Body of pancreas (tissue), 4 donors: Measurements from ENCODE around the gene PRSS57. TPM values are rescaled to one million over a fixed set of nuclear protein-coding genes. Genes with fewer than 3 reads are reported as not detected.

ENCODE experiments used
- ATAC-seq: fragments of 150-250 bp; one replicate; pipeline ENCODE4 v1.9.1; 2016
- DNase-seq, 4 donors: peaks; one replicate each; pipeline ENCODE4 v3.0.0-alpha.2; 2019
- H3K27ac ChIP-seq, 4 donors: fragments of 200-600 bp; sonication (generic); 1 replicate in 3 of 4; 2 replicates in 1 of 4; pipeline versions ENCODE4 v1.5.1 to v1.6.1; 2016 to 2019; ENCODE audit warnings: mild to moderate bottlenecking in 1 of 4, mixed read lengths in 1 of 4, moderate library complexity in 1 of 4
- H3K27me3 ChIP-seq, 2 donors: fragments of 200-600 bp; sonication (generic); one replicate each; pipeline ENCODE4 v1.6.0; 2016; ENCODE audit warnings: mild to moderate bottlenecking in 1 of 2
- H3K36me3 ChIP-seq, 2 donors: fragments of 200-600 bp; sonication (generic); replicated peaks in 1 of 2; 2 replicates each; pipeline ENCODE4 v1.5.1; 2016; ENCODE audit warnings: low read depth in 2 of 2; ENCODE audit not compliant: insufficient read depth in 1 of 2
- H3K4me1 ChIP-seq: fragments of 200-600 bp; sonication (generic); one replicate; pipeline ENCODE4 v1.6.0; 2016
- H3K4me3 ChIP-seq, 2 donors: fragments of 200-600 bp; sonication (generic); 1 replicate in 1 of 2; 2 replicates in 1 of 2; pipeline ENCODE4 v1.5.1; 2016 to 2019
- H3K9me3 ChIP-seq, 3 donors: fragments of 200-600 bp; sonication (generic); 1 replicate in 2 of 3; 2 replicates in 1 of 3; pipeline ENCODE4 v1.5.1; 2016
- CTCF ChIP-seq, 7 experiments: fragments of 450-650 bp in 4 of 7; fragments of 200-600 bp in 3 of 7; sonication (generic) in 3 of 7; IDR thresholded peaks; one replicate each; pipeline ENCODE4 v1.5.1; 2016 to 2019; ENCODE audit warnings: antibody characterized with exemption in 7 of 7
- POLR2A ChIP-seq, 3 donors: fragments of 450-650 bp; IDR thresholded peaks; one replicate each; pipeline ENCODE4 v1.6.1; 2016; ENCODE audit warnings: antibody characterized with exemption in 3 of 3, mild to moderate bottlenecking in 2 of 3
- WGBS, 2 donors: methylation state at CpG; one replicate each; pipeline ENCODE4 v1.1.5; 2017; 5-methylcytosine and 5-hydroxymethylcytosine counted together
- intact Hi-C: fragments of 100-400 bp; cut with DNase I; formaldehyde crosslinking; loops from one replicate; pipeline ENCODE4 v1.15.1; 2023
- total RNA-seq, 2 donors: library from RNA; depleted of rRNA; stranded (reverse); fragments of >200 nt; gene quantifications; one replicate each; pipeline ENCODE4 v1.1.0, GENCODE V29; 2016

Gene PRSS57
- total RNA-seq, 2 donors from 2014 or later: not detected

GRCh38 chr19:685454-685931 lies 9.8 kb downstream of the PRSS57 start:
- ATAC-seq: no peak
- no peaks in the 10 kb centered on the region for H3K9me3 ChIP-seq
- H3K27ac ChIP-seq: no peak overlapping the region
- no peak for DNase-seq
- intact Hi-C loops: no loop called here
- TF ChIP-seq CTCF (IDR thresholded peaks at IDR 0.05): no peak
- TF ChIP-seq POLR2A (IDR thresholded peaks at IDR 0.05): no peak
- WGBS, 2 donors: 75% methylated on average over 18 to 31 of the region's 31 CpGs
- peaks cover 4% of the 10 kb centered on the region for H3K4me1 ChIP-seq
- no peak overlapping the region for H3K4me3 ChIP-seq
- H3K36me3 ChIP-seq: no peaks in the 10 kb centered on the region
- no peaks in the 10 kb centered on the region for H3K27me3 ChIP-seq

- 61 to 88% methylated on average over 5 to 11 of the region's 25 CpGs for WGBS, 2 donors
- no peak for DNase-seq
- H3K9me3 ChIP-seq: no peaks in the 10 kb centered on the region
- intact Hi-C loops: no loop called here
- ATAC-seq: no peak
- peaks cover 20% of the 10 kb centered on the region for H3K4me1 ChIP-seq
- H3K27ac ChIP-seq: no peak overlapping the region
- no peak for TF ChIP-seq CTCF (IDR thresholded peaks at IDR 0.05)
- TF ChIP-seq POLR2A (IDR thresholded peaks at IDR 0.05): no peak
- H3K27me3 ChIP-seq: no peaks in the 10 kb centered on the region
- H3K36me3 ChIP-seq: no peaks in the 10 kb centered on the region
- no peak overlapping the region for H3K4me3 ChIP-seq
Measured at GRCh38 chr19:682678-683320, 12.5 kb downstream of the PRSS57 start.

- intact Hi-C loops: no loop called here
- H3K27me3 ChIP-seq: no peaks in the 10 kb centered on the region
- no peak for TF ChIP-seq POLR2A (IDR thresholded peaks at IDR 0.05)
- no peak for TF ChIP-seq CTCF (IDR thresholded peaks at IDR 0.05)
- 64 to 68% methylated on average over 18 to 53 of the region's 54 CpGs for WGBS, 2 donors
- no peak overlapping the region for H3K4me3 ChIP-seq
- ATAC-seq: no peak
- H3K4me1 ChIP-seq: peaks cover 35% of the 10 kb centered on the region
- H3K36me3 ChIP-seq: no peaks in the 10 kb centered on the region
- no peaks in the 10 kb centered on the region for H3K9me3 ChIP-seq
- peak; percentile 88 to 92 (median 90) for DNase-seq
- H3K27ac ChIP-seq: peak overlapping the region; percentile 66 to 93 (median 82)
Measured at GRCh38 chr19:681029-682019, 13.9 kb downstream of the PRSS57 start.

- no peaks in the 10 kb centered on the region for H3K9me3 ChIP-seq
- peak overlapping the region; percentile 83 to 93 (median 90) for H3K27ac ChIP-seq
- TF ChIP-seq POLR2A (IDR thresholded peaks at IDR 0.05): peak; percentile 57 to 93 (median 72)
- TF ChIP-seq CTCF (IDR thresholded peaks at IDR 0.05): peak; percentile 19 to 74 (median 45)
- peaks cover 36% of the 10 kb centered on the region for H3K4me1 ChIP-seq
- WGBS, 2 donors: 1% methylated on average over 12 to 53 of the region's 70 CpGs
- DNase-seq (peak; percentile 100), ATAC-seq (peak; percentile 87)
- H3K27me3 ChIP-seq: no peaks in the 10 kb centered on the region
- intact Hi-C loops: no loop called here
- peak overlapping the region; percentile 52 to 55 for H3K4me3 ChIP-seq
- no peaks in the 10 kb centered on the region for H3K36me3 ChIP-seq
Measured at GRCh38 chr19:680287-681028, 14.8 kb downstream of the PRSS57 start.
